ENCODE data around the gene SMARCB1. TPM values are rescaled to one million over a fixed set of nuclear protein-coding genes. Genes with fewer than 3 reads are reported as not detected.

SMARCB1 gene
- total RNA-seq, 1 donor from 2014 or later: 52.0 TPM

- Histone ChIP-seq H3K27ac (replicated peaks) (peak overlapping the region; percentile 65), H3K9me3 (replicated peaks) (no peaks in the 10 kb centered on the region), H3K4me1 (peaks cover 13% of the 10 kb centered on the region), H3K4me3 (no peak overlapping the region), H3K36me3 (peaks cover 53% of the 10 kb centered on the region), H3K27me3 (ENCODE audit: low read depth) (no peaks in the 10 kb centered on the region)
- DNase-seq: peak; percentile 45
- TF ChIP-seq CTCF (IDR thresholded peaks at IDR 0.05; ENCODE audit: borderline replicate concordance): no peak
- intact Hi-C loops (cut with micrococcal nuclease): no loop called here
Observed at GRCh38 chr22:23878219-23878618, 91.5 kb downstream of the SMARCB1 start.

DNA sequence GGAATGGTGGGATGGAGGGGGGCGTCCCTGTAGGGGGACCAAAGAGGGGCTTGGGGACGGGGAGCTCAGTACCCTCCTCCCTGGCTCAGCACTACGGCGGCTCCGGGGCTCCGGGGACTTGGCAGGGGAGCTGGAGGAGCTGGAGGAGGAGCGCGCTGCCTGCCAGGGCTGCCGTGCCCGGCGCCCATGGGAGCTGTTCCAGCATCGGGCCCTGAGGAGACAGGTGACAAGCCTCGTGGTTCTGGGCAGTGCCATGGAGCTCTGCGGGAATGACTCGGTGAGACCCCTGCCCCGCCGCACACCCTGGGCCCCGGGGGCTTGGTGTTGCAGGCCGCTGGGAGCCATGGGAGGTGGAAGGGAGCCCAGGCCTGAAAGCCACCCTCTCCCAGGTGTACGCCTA is 95.6 kb downstream of the SMARCB1 start:
- peaks cover 46% of the 10 kb centered on the region for H3K36me3 ChIP-seq
- no peaks in the 10 kb centered on the region for H3K9me3 ChIP-seq (replicated peaks)
- no peaks in the 10 kb centered on the region for H3K27me3 ChIP-seq (ENCODE audit: low read depth)
- no peak overlapping the region for H3K27ac ChIP-seq (replicated peaks)
- H3K4me3 ChIP-seq: no peak overlapping the region
- TF ChIP-seq CTCF (IDR thresholded peaks at IDR 0.05; ENCODE audit: borderline replicate concordance): no peak
- H3K4me1 ChIP-seq: peaks cover 12% of the 10 kb centered on the region
- intact Hi-C loops (cut with micrococcal nuclease): no loop called here
- DNase-seq: no peak

GRCh38 chr22:23883658-23884057 is 96.9 kb downstream of the SMARCB1 start:
- Histone ChIP-seq H3K9me3 (replicated peaks) (no peaks in the 10 kb centered on the region), H3K36me3 (peaks cover 39% of the 10 kb centered on the region), H3K4me3 (no peak overlapping the region), H3K27me3 (ENCODE audit: low read depth) (no peaks in the 10 kb centered on the region), H3K27ac (replicated peaks) (no peak overlapping the region), H3K4me1 (peaks cover 1% of the 10 kb centered on the region)
- DNase-seq: no peak
- no peak for TF ChIP-seq CTCF (IDR thresholded peaks at IDR 0.05; ENCODE audit: borderline replicate concordance)
- intact Hi-C loops (cut with micrococcal nuclease): no loop called here

GRCh38 chr22:23884140-23884539 is 97.4 kb downstream of the SMARCB1 start:
- Histone ChIP-seq H3K27ac (replicated peaks) (no peak overlapping the region), H3K27me3 (ENCODE audit: low read depth) (no peaks in the 10 kb centered on the region), H3K9me3 (replicated peaks) (no peaks in the 10 kb centered on the region), H3K4me3 (no peak overlapping the region), H3K4me1 (no peaks in the 10 kb centered on the region), H3K36me3 (peaks cover 39% of the 10 kb centered on the region)
- intact Hi-C loops (cut with micrococcal nuclease): no loop called here
- TF ChIP-seq CTCF (IDR thresholded peaks at IDR 0.05; ENCODE audit: borderline replicate concordance): no peak
- no peak for DNase-seq

Other genes with a start within 250 kb of the SMARCB1 start
- gene IGLL1, start 206.7 kb upstream of the SMARCB1 start, total RNA-seq: not detected
- not detected for gene DRICH1, start 154.6 kb upstream of the SMARCB1 start, total RNA-seq
- not detected for gene RGL4, start 96.0 kb upstream of the SMARCB1 start, total RNA-seq
- gene ZNF70, start 35.9 kb upstream of the SMARCB1 start, total RNA-seq: 4.0 TPM
- 0.69 TPM for gene VPREB3, start 32.5 kb upstream of the SMARCB1 start, total RNA-seq
- gene C22orf15, start 24.0 kb upstream of the SMARCB1 start, total RNA-seq: not detected
- 1,446 TPM for gene CHCHD10, start 19.0 kb upstream of the SMARCB1 start, total RNA-seq
- gene MMP11, start 14.1 kb upstream of the SMARCB1 start, total RNA-seq: 16.9 TPM
- 2.0 TPM for gene DERL3, start 52.0 kb downstream of the SMARCB1 start, total RNA-seq
- 22.0 TPM for gene SLC2A11, start 70.9 kb downstream of the SMARCB1 start, total RNA-seq
- gene MIF, start 107.4 kb downstream of the SMARCB1 start, total RNA-seq: 242 TPM
- 4.9 TPM for gene GSTT2B, start 174.2 kb downstream of the SMARCB1 start, total RNA-seq
- gene DDTL, start 179.9 kb downstream of the SMARCB1 start, total RNA-seq: 1.5 TPM
- gene DDT, start 187.5 kb downstream of the SMARCB1 start, total RNA-seq: 157 TPM
- 0.66 TPM for gene GSTT2, start 193.2 kb downstream of the SMARCB1 start, total RNA-seq
- not detected for gene GSTT4, start 218.5 kb downstream of the SMARCB1 start, total RNA-seq
- 46.9 TPM for gene CABIN1, start 224.3 kb downstream of the SMARCB1 start, total RNA-seq

Measured in left ventricle myocardium inferior (tissue), 1 donor.